ENCODE measurements around the gene S100A16.

The S100A16 gene

DNA sequence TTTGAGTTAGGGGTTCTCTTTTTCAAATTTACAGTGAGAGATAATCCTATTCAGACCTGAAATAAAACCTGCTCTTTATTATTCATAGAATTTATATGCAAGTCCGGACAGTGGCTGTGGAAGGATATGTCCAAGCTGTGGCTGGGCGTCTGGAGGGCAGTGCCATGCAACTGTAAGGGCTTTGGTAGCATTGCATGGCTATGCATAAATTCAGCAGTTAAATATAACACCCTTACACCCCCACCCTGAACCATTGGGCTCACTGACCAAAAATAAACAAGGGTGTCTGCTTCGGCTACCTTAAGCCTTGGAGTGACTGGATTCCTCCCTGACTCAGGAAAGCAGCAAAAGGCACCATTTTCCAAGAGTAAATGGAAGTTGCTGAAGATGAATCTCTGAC is 26.3 kb upstream of the S100A16 start:
- H3K9ac ChIP-seq (ENCODE audit: low read depth in 1 of 2, low read length in 2 of 2): no peak overlapping the region
- no peaks in the 10 kb centered on the region for H3K27me3 ChIP-seq (ENCODE audit: control insufficient read depth in 1 of 2, insufficient read depth in 2 of 2, low read length in 2 of 2)
- no peaks in the 10 kb centered on the region for H3K9me3 ChIP-seq (ENCODE audit: control insufficient read depth in 1 of 2, low read length in 2 of 2)
- H3K27ac ChIP-seq (ENCODE audit: low read depth, low read length): no peak overlapping the region
- peaks cover 63 to 80% of the 10 kb centered on the region in 2 donors for H3K36me3 ChIP-seq (ENCODE audit: control insufficient read depth in 1 of 2, insufficient read depth in 2 of 2, low read length in 2 of 2)
- peaks cover 24 to 36% of the 10 kb centered on the region in 2 donors for H3K4me1 ChIP-seq (ENCODE audit: control insufficient read depth in 1 of 2, insufficient read depth in 2 of 2, low read length in 2 of 2)
- H3K4me3 ChIP-seq (ENCODE audit: low read depth in 1 of 2, low read length in 2 of 2): no peak overlapping the region

DNA sequence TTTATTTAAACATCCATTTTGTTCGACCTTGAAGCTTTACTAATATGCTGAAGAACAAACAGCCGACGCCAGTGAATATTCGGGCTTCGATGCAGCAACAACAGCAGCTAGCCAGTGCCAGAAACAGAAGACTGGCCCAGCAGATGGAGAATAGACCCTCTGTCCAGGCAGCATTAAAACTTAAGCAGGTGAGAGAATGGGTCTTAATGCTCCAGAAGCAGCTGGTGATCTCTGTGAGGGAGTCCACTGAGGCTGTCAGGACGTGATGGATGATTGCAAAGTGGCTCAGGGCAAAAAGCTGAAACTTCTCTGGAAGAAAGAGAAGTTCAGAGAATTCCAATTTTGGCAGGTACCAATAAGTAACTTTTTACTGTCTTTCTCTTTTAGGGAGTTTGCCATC is 25.3 kb upstream of the S100A16 start:
- no peaks in the 10 kb centered on the region for H3K9me3 ChIP-seq (ENCODE audit: control insufficient read depth in 1 of 2, low read length in 2 of 2)
- H3K4me3 ChIP-seq (ENCODE audit: low read depth in 1 of 2, low read length in 2 of 2): no peak overlapping the region
- peaks cover 28 to 33% of the 10 kb centered on the region in 2 donors for H3K4me1 ChIP-seq (ENCODE audit: control insufficient read depth in 1 of 2, insufficient read depth in 2 of 2, low read length in 2 of 2)
- no peak overlapping the region for H3K27ac ChIP-seq (ENCODE audit: low read depth, low read length)
- H3K36me3 ChIP-seq (ENCODE audit: control insufficient read depth in 1 of 2, insufficient read depth in 2 of 2, low read length in 2 of 2): peaks cover 54 to 70% of the 10 kb centered on the region in 2 donors
- no peak overlapping the region for H3K9ac ChIP-seq (ENCODE audit: low read depth in 1 of 2, low read length in 2 of 2)
- no peaks in the 10 kb centered on the region for H3K27me3 ChIP-seq (ENCODE audit: control insufficient read depth in 1 of 2, insufficient read depth in 2 of 2, low read length in 2 of 2)

DNA sequence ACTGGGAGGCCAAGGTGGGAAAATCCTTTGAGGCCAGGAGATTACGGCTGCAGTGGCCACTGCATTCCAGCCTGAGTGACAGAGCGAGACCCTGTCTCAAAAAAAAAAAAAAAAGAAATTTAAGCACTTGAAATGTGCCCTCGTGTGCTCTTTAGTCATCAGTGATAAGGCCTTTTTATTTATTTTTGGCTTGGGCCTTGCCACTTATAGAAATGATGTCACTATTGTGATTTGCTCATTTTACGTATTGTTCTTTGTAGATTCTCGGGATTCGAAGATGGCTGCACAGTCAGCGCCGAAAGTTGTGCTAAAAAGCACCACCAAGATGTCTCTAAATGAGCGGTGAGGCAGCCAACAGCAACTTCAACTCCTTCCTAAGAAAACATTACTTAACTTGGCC is 23.4 kb upstream of the S100A16 start:
- Histone ChIP-seq H3K36me3 (ENCODE audit: control insufficient read depth in 1 of 2, insufficient read depth in 2 of 2, low read length in 2 of 2) (peaks cover 34 to 50% of the 10 kb centered on the region in 2 donors), H3K27ac (ENCODE audit: low read depth, low read length) (no peak overlapping the region)

GRCh38 chr1:153635872-153636271 is 22.9 kb upstream of the S100A16 start:
- Histone ChIP-seq H3K9me3 (ENCODE audit: control insufficient read depth in 1 of 2, low read length in 2 of 2) (no peaks in the 10 kb centered on the region), H3K4me3 (ENCODE audit: low read depth in 1 of 2, low read length in 2 of 2) (no peak overlapping the region), H3K36me3 (ENCODE audit: control insufficient read depth in 1 of 2, insufficient read depth in 2 of 2, low read length in 2 of 2) (peaks cover 30 to 46% of the 10 kb centered on the region in 2 donors), H3K9ac (ENCODE audit: low read depth in 1 of 2, low read length in 2 of 2) (no peak overlapping the region), H3K27me3 (ENCODE audit: control insufficient read depth in 1 of 2, insufficient read depth in 2 of 2, low read length in 2 of 2) (no peaks in the 10 kb centered on the region), H3K27ac (ENCODE audit: low read depth, low read length) (no peak overlapping the region), H3K4me1 (ENCODE audit: control insufficient read depth in 1 of 2, insufficient read depth in 2 of 2, low read length in 2 of 2) (peaks cover 37 to 39% of the 10 kb centered on the region in 2 donors)

More for the DNA sequence above, 23.4 kb upstream of the S100A16 start:
- Histone ChIP-seq H3K4me3 (ENCODE audit: low read depth in 1 of 2, low read length in 2 of 2) (no peak overlapping the region), H3K4me1 (ENCODE audit: control insufficient read depth in 1 of 2, insufficient read depth in 2 of 2, low read length in 2 of 2) (peaks cover 32 to 35% of the 10 kb centered on the region in 2 donors), H3K9ac (ENCODE audit: low read depth in 1 of 2, low read length in 2 of 2) (no peak overlapping the region), H3K9me3 (ENCODE audit: control insufficient read depth in 1 of 2, low read length in 2 of 2) (no peaks in the 10 kb centered on the region), H3K27me3 (ENCODE audit: control insufficient read depth in 1 of 2, insufficient read depth in 2 of 2, low read length in 2 of 2) (no peaks in the 10 kb centered on the region)

- H3K36me3 ChIP-seq (ENCODE audit: control insufficient read depth in 1 of 2, insufficient read depth in 2 of 2, low read length in 2 of 2): peaks cover 21 to 29% of the 10 kb centered on the region in 2 donors
- H3K9me3 ChIP-seq (ENCODE audit: control insufficient read depth in 1 of 2, low read length in 2 of 2): no peaks in the 10 kb centered on the region
- peak within 1 kb of the TSS; percentile 100 for H3K9ac ChIP-seq (ENCODE audit: low read depth in 1 of 2, low read length in 2 of 2)
- peaks cover 42 to 43% of the 10 kb centered on the region in 2 donors for H3K4me1 ChIP-seq (ENCODE audit: control insufficient read depth in 1 of 2, insufficient read depth in 2 of 2, low read length in 2 of 2)
- peak within 1 kb of the TSS; percentile 100 for H3K27ac ChIP-seq (ENCODE audit: low read depth, low read length)
- peak within 1 kb of the TSS; percentile 94 to 98 for H3K4me3 ChIP-seq (ENCODE audit: low read depth in 1 of 2, low read length in 2 of 2)
- no peaks in the 10 kb centered on the region for H3K27me3 ChIP-seq (ENCODE audit: control insufficient read depth in 1 of 2, insufficient read depth in 2 of 2, low read length in 2 of 2)
Measured at GRCh38 chr1:153633754-153634665, 21.1 kb upstream of the S100A16 start, which contains the start of gene CHTOP. TSS of gene CHTOP (plus strand) at chr1:153634066. CDS start at chr1:153636589, 2,523 bp downstream.

DNA sequence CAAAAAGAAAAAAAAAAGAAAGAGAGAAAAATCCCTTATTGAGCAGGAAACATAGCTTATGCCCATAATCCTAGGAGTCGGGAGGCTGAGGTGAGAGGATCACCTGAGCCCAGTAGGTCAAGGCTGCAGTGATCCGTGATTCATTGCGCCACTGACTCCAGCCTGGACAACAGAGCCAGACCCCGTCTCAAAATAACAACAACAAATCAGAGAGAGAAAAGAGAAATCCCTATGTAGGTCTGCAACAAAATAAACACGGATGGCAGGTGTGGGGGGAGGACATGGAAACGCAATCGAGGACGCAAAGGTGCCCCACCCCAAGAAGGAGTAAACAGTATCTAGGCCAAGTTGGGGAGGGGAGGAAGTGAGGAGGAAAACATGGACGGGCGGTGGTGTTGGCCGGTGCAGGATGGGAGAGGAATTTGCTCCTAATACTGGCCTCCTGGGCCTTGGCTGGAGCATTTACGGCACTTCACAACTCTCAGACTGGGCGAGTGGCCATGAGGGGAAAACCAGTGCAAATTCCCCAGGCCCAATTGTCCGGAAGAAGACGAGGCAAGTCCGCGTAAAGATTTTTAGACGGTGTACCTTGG is 20.3 kb upstream of the S100A16 start:
- H3K4me3 ChIP-seq (ENCODE audit: low read depth in 1 of 2, low read length in 2 of 2): peak overlapping the region; percentile 49 to 98
- peaks cover 40 to 42% of the 10 kb centered on the region in 2 donors for H3K4me1 ChIP-seq (ENCODE audit: control insufficient read depth in 1 of 2, insufficient read depth in 2 of 2, low read length in 2 of 2)
- H3K9me3 ChIP-seq (ENCODE audit: control insufficient read depth in 1 of 2, low read length in 2 of 2): no peaks in the 10 kb centered on the region

GRCh38 chr1:153631047-153632022 is 18.4 kb upstream of the S100A16 start:
- Histone ChIP-seq H3K9me3 (ENCODE audit: control insufficient read depth in 1 of 2, low read length in 2 of 2) (no peaks in the 10 kb centered on the region), H3K4me1 (ENCODE audit: control insufficient read depth in 1 of 2, insufficient read depth in 2 of 2, low read length in 2 of 2) (peaks cover 36 to 38% of the 10 kb centered on the region in 2 donors), H3K27me3 (ENCODE audit: control insufficient read depth in 1 of 2, insufficient read depth in 2 of 2, low read length in 2 of 2) (no peaks in the 10 kb centered on the region), H3K9ac (ENCODE audit: low read depth in 1 of 2, low read length in 2 of 2) (no peak overlapping the region), H3K4me3 (ENCODE audit: low read depth in 1 of 2, low read length in 2 of 2) (peak overlapping the region in 1 of 2 donors; percentile 32), H3K27ac (ENCODE audit: low read depth, low read length) (peak overlapping the region; percentile 5), H3K36me3 (ENCODE audit: control insufficient read depth in 1 of 2, insufficient read depth in 2 of 2, low read length in 2 of 2) (peaks cover under 1 to 2% of the 10 kb centered on the region in 2 donors)

More for the DNA sequence above, 20.3 kb upstream of the S100A16 start:
- H3K36me3 ChIP-seq (ENCODE audit: control insufficient read depth in 1 of 2, insufficient read depth in 2 of 2, low read length in 2 of 2): peaks cover 15 to 22% of the 10 kb centered on the region in 2 donors
- peak overlapping the region; percentile 100 for H3K9ac ChIP-seq (ENCODE audit: low read depth in 1 of 2, low read length in 2 of 2)
- H3K27ac ChIP-seq (ENCODE audit: low read depth, low read length): peak overlapping the region; percentile 100
- no peaks in the 10 kb centered on the region for H3K27me3 ChIP-seq (ENCODE audit: control insufficient read depth in 1 of 2, insufficient read depth in 2 of 2, low read length in 2 of 2)

DNA sequence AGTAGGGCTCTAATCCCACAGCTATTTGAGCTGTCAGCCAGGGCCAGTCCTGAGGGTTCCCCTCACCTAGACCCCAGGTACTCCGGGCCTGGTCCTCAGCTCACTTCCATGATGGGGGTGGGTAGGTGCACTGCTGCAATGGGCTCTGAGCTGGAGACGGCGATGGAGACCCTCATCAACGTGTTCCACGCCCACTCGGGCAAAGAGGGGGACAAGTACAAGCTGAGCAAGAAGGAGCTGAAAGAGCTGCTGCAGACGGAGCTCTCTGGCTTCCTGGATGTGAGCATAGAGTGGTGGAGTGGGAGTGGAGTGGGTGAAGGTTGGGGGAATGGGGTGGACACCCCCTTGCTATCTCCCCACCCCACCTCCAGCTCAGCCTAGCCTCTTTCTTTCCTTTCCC is 17.4 kb upstream of the S100A16 start:
- no peaks in the 10 kb centered on the region for H3K27me3 ChIP-seq (ENCODE audit: control insufficient read depth in 1 of 2, insufficient read depth in 2 of 2, low read length in 2 of 2)
- H3K9ac ChIP-seq (ENCODE audit: low read depth in 1 of 2, low read length in 2 of 2): no peak overlapping the region
- H3K9me3 ChIP-seq (ENCODE audit: control insufficient read depth in 1 of 2, low read length in 2 of 2): no peaks in the 10 kb centered on the region
- H3K4me3 ChIP-seq (ENCODE audit: low read depth in 1 of 2, low read length in 2 of 2): no peak overlapping the region
- peaks cover 34 to 35% of the 10 kb centered on the region in 2 donors for H3K4me1 ChIP-seq (ENCODE audit: control insufficient read depth in 1 of 2, insufficient read depth in 2 of 2, low read length in 2 of 2)
- no peak overlapping the region for H3K27ac ChIP-seq (ENCODE audit: low read depth, low read length)
- H3K36me3 ChIP-seq (ENCODE audit: control insufficient read depth in 1 of 2, insufficient read depth in 2 of 2, low read length in 2 of 2): no peaks in the 10 kb centered on the region

DNA sequence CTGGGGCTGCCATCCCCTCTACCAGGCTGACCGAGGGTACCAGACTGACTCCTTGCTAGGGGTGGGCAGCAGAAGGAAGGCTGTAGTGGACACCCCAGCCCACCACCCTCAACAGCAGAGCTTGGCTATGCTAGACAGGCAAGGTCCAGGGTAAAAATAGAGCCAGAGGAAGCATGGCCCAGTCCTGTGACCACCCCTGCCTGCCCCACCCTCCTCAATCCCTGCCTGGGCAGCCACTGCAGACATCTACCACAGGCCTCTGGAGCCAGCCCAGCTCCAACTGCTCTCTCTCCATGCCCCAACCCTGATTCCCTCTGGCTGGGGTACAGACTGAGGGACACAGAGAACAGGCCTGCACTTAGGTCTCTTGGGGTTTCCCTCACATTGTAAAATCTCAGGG is 17.0 kb upstream of the S100A16 start:
- H3K27me3 ChIP-seq (ENCODE audit: control insufficient read depth in 1 of 2, insufficient read depth in 2 of 2, low read length in 2 of 2): no peaks in the 10 kb centered on the region
- no peak overlapping the region for H3K27ac ChIP-seq (ENCODE audit: low read depth, low read length)
- no peak overlapping the region for H3K4me3 ChIP-seq (ENCODE audit: low read depth in 1 of 2, low read length in 2 of 2)
- H3K36me3 ChIP-seq (ENCODE audit: control insufficient read depth in 1 of 2, insufficient read depth in 2 of 2, low read length in 2 of 2): no peaks in the 10 kb centered on the region
- no peaks in the 10 kb centered on the region for H3K9me3 ChIP-seq (ENCODE audit: control insufficient read depth in 1 of 2, low read length in 2 of 2)
- no peak overlapping the region for H3K9ac ChIP-seq (ENCODE audit: low read depth in 1 of 2, low read length in 2 of 2)
- peaks cover 31 to 34% of the 10 kb centered on the region in 2 donors for H3K4me1 ChIP-seq (ENCODE audit: control insufficient read depth in 1 of 2, insufficient read depth in 2 of 2, low read length in 2 of 2)

Measured in duodenal mucosa (tissue), 2 donors.